HG03025 (cell line): ENCODE measurements around the gene UGT1A10.

ENCODE experiments used
- ATAC-seq: cut with Tn5 transposase; IDR thresholded peaks from one replicate; pipeline ENCODE4 v1.9.1; 2021; ENCODE audit warnings: mild to moderate bottlenecking, moderate library complexity; ENCODE audit not compliant: unreplicated experiment, low FRiP score

The UGT1A10 gene

GRCh38 chr2:233818639-233819621 lies 182.7 kb downstream of the UGT1A10 start:
- no peak for ATAC-seq

DNA sequence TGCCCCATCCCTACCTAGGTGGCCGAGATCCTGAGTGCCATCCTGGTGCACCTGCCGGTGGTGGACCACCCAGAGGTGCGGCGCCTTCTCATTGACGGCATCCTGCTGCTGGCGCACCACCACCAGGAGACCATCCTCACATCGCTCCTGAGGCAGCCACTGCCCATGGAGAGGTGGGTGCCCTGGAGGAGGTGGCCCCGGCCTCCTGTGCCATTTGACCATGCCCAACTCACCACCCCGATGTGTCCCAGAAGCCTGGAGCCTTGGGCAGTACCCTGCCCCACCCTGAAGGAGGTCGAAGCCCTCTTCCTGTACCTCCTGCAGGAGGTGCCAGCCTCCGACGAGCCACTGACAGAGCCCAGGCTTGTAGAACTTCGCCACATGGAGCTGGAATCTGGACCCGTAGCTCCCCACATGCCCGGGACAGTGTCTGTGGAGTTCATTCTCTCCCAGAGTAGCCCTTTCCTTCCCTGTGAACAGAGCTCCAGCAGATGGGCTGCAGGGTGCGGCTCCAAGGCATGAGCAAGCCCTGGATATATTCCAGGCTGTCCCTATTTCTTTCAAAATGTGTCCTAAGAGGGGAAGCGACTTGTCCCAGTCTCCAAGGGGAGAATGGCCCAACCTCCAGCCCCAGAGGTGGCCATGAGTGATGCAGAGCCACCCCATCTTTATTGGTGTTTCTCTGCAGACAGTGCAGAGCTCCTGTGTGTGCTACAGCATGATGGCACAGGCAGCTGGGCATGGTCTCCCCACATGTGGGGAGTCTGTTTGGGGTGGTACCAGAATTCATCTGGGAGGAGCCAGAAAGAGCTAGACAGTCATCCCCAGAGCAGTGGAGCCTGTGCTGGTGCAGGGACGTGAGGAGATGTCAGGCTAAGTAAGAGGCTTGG lies 183.9 kb downstream of the UGT1A10 start:
- ATAC-seq = no peak

DNA sequence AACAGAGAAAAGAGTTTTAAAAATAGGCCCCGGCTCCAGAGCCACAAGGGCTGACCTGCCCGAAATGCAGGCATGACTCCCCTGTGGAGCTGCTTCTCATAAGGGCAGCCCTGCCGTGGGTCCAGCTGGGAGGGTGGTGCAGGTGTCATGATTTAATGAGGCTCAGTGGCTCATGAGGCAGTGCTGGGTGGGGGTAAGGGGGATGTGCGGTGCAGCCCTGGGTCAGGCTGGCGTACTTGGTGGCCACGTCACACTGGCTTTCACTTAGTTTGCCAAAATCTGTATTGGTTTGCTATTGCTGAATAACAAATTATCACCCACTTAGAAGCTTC lies 184.5 kb downstream of the UGT1A10 start:
- no peak for ATAC-seq

DNA sequence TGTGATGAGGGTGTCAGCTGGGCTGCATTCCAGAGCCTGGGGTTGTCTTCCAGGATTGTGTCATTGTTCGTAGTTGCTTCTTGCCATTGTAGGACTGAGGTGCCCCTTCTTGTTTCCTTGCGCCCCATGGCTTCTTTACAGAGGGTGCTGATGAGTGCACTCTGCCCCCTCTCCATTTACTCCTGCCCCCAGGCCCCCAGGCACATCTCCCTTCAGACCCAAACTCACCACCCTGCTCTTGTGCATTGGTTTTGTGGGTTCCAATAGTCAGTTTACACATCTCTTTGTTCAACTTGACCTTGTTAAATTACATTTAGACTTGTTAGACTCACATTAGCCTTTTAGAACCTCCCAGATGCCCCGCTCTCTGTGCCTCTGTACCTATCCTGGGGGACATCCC lies 184.9 kb downstream of the UGT1A10 start:
- ATAC-seq = no peak

- no peak for ATAC-seq
These were observed 185.5 kb downstream of the UGT1A10 start for GRCh38 chr2:233821709-233822100.

GRCh38 chr2:233822101-233822771 lies 186.0 kb downstream of the UGT1A10 start:
- ATAC-seq = no peak
